Right kidney (tissue), 9 donors: ENCODE results near the gene MORC2.
A peak's percentile ranks its signal among the peaks of the same experiment; 100 is the strongest.

ENCODE experiments used
- DNase-seq: peaks from one replicate; pipeline ENCODE4 v3.0.0-alpha.2; 2016
- long read RNA-seq, 8 donors: transcript quantifications; one replicate each; lab custom pipeline, GENCODE V29; 2026

The MORC2 gene
- long read RNA-seq, donor 1, full-length matches to known transcripts = 2 of 2 reads
- long read RNA-seq, donor 1, partial matches to known transcripts = 0 of 2 reads
- long read RNA-seq, donor 1, other reads (novel, unspliced or antisense) = 0 of 2 reads
- long read RNA-seq, donor 2, full-length matches to known transcripts = 2 of 2 reads
- long read RNA-seq, donor 2, partial matches to known transcripts = 0 of 2 reads
- long read RNA-seq, donor 2, other reads (novel, unspliced or antisense) = 0 of 2 reads
- long read RNA-seq, donor 3, full-length matches to known transcripts = 1 of 1 reads
- long read RNA-seq, donor 3, partial matches to known transcripts = 0 of 1 reads
- long read RNA-seq, donor 3, other reads (novel, unspliced or antisense) = 0 of 1 reads
- long read RNA-seq, donor 4, partial matches to known transcripts = 12 of 12 reads
- long read RNA-seq, donor 4, other reads (novel, unspliced or antisense) = 0 of 12 reads
- long read RNA-seq, donor 5, full-length matches to known transcripts = 2 of 2 reads
- long read RNA-seq, donor 5, partial matches to known transcripts = 0 of 2 reads
- long read RNA-seq, donor 5, other reads (novel, unspliced or antisense) = 0 of 2 reads
- long read RNA-seq, donor 6 = 0 reads
- long read RNA-seq, donor 7, full-length matches to known transcripts = 1 of 42 reads
- long read RNA-seq, donor 7, partial matches to known transcripts = 41 of 42 reads
- long read RNA-seq, donor 7, other reads (novel, unspliced or antisense) = 0 of 42 reads
- long read RNA-seq, donor 8, partial matches to known transcripts = 26 of 77 reads
- long read RNA-seq, donor 8, other reads (novel, unspliced or antisense) = 50 of 77 reads

GRCh38 chr22:30968015-30968923 is at the start of gene MORC2:
MORC2 (minus strand) TSS chr22:30968774; CDS start chr22:30967889, 885 bp downstream.
- peak; percentile 90 for DNase-seq

GRCh38 chr22:31005535-31005934 is 37.0 kb upstream of the MORC2 start:
- no peak for DNase-seq

- DNase-seq = no peak
Measured at GRCh38 chr22:31001124-31001770, 32.7 kb upstream of the MORC2 start.

GRCh38 chr22:30998329-30998728 is 29.8 kb upstream of the MORC2 start:
- no peak for DNase-seq

GRCh38 chr22:30996462-30996861 is 27.9 kb upstream of the MORC2 start:
- no peak for DNase-seq

- no peak for DNase-seq
Measured at GRCh38 chr22:30994960-30995359, 26.4 kb upstream of the MORC2 start.

- DNase-seq = no peak
Measured at GRCh38 chr22:30992565-30992964, 24.0 kb upstream of the MORC2 start.

- no peak for DNase-seq
Measured at GRCh38 chr22:30990690-30991089, 22.1 kb upstream of the MORC2 start.

GRCh38 chr22:30989474-30989873 is 20.9 kb upstream of the MORC2 start:
- no peak for DNase-seq

GRCh38 chr22:30985561-30986208 is 17.1 kb upstream of the MORC2 start:
- no peak for DNase-seq

GRCh38 chr22:30984317-30984716 is 15.7 kb upstream of the MORC2 start:
- DNase-seq = no peak

- no peak for DNase-seq
Measured at GRCh38 chr22:30982512-30982911, 13.9 kb upstream of the MORC2 start.

- DNase-seq = no peak
Measured at GRCh38 chr22:30979932-30980331, 11.4 kb upstream of the MORC2 start.

- DNase-seq = no peak
Measured at GRCh38 chr22:30978304-30978962, 9.9 kb upstream of the MORC2 start.

- DNase-seq = no peak
Measured at GRCh38 chr22:30970356-30970746, 1.8 kb upstream of the MORC2 start.

GRCh38 chr22:30969532-30970355 is 1.2 kb upstream of the MORC2 start:
- no peak for DNase-seq

GRCh38 chr22:30968924-30969531 is 454 bp upstream of the MORC2 start, which contains the start of gene TUG1:
TUG1 (plus strand) TSS chr22:30969265.
- DNase-seq = peak; percentile 100

GRCh38 chr22:30964858-30965257 is 3.7 kb downstream of the MORC2 start:
- DNase-seq = no peak

GRCh38 chr22:30955153-30955552 is 13.4 kb downstream of the MORC2 start:
- DNase-seq = no peak
